Osteocyte (in vitro differentiated cells): ENCODE data around the gene IL13. TPM values are rescaled to one million over a fixed set of nuclear protein-coding genes. Genes with fewer than 3 reads are reported as not detected.

Source experiments
- DNase-seq: peaks from one replicate; pipeline ENCODE4 v3.0.0; 2021; ENCODE audit warnings: mixed read lengths; ENCODE audit not compliant: unreplicated experiment; ENCODE audit errors: extremely low spot score
- H3K27ac Mint-ChIP-seq: one replicate; pipeline ENCODE4 v1.8.0; 2021; ENCODE audit warnings: mild to moderate bottlenecking, mixed read lengths; ENCODE audit not compliant: unreplicated experiment
- H3K27me3 Mint-ChIP-seq: one replicate; pipeline ENCODE4 v1.8.0; 2021; ENCODE audit warnings: mixed read lengths; ENCODE audit not compliant: unreplicated experiment
- H3K36me3 Mint-ChIP-seq: one replicate; pipeline ENCODE4 v1.8.0; 2021; ENCODE audit warnings: mixed read lengths; ENCODE audit not compliant: unreplicated experiment
- H3K4me1 Mint-ChIP-seq: one replicate; pipeline ENCODE4 v1.8.0; 2021; ENCODE audit warnings: mixed read lengths; ENCODE audit not compliant: unreplicated experiment
- H3K4me3 Mint-ChIP-seq: one replicate; pipeline ENCODE4 v1.8.0; 2021; ENCODE audit warnings: mild to moderate bottlenecking, moderate library complexity, mixed read lengths; ENCODE audit not compliant: unreplicated experiment
- H3K9me3 Mint-ChIP-seq: one replicate; pipeline ENCODE4 v1.8.0; 2021; ENCODE audit warnings: mixed read lengths; ENCODE audit not compliant: unreplicated experiment
- total RNA-seq: library from RNA; stranded (reverse); gene quantifications from 2 replicates; pipeline ENCODE4 v1.2.1, GENCODE V29; 2021
- TF ChIP-seq, protein P1 (sequence below): fragments of 200-600 bp; sonication (generic); IDR thresholded peaks from 2 replicates; pipeline ENCODE4 v1.5.0; 2021; ENCODE audit warnings: antibody characterized with exemption, mild to moderate bottlenecking, moderate library complexity

Gene IL13
- total RNA-seq, 1 donor from 2014 or later: not detected

DNA sequence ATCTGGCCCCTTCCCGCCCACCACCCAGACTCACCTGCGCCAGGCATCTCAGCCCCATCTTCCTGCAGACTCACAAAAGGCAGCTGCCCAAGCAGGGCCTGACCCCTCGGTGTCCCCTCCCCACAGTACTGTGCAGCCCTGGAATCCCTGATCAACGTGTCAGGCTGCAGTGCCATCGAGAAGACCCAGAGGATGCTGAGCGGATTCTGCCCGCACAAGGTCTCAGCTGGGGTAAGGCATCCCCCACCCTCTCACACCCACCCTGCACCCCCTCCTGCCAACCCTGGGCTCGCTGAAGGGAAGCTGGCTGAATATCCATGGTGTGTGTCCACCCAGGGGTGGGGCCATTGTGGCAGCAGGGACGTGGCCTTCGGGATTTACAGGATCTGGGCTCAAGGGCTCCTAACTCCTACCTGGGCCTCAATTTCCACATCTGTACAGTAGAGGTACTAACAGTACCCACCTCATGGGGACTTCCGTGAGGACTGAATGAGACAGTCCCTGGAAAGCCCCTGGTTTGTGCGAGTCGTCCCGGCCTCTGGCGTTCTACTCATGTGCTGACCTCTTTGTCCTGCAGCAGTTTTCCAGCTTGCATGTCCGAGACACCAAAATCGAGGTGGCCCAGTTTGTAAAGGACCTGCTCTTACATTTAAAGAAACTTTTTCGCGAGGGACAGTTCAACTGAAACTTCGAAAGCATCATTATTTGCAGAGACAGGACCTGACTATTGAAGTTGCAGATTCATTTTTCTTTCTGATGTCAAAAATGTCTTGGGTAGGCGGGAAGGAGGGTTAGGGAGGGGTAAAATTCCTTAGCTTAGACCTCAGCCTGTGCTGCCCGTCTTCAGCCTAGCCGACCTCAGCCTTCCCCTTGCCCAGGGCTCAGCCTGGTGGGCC lies 1.9 kb downstream of the IL13 start:
- no peak overlapping the region for H3K27ac Mint-ChIP-seq
- TF ChIP-seq, protein P1, sequence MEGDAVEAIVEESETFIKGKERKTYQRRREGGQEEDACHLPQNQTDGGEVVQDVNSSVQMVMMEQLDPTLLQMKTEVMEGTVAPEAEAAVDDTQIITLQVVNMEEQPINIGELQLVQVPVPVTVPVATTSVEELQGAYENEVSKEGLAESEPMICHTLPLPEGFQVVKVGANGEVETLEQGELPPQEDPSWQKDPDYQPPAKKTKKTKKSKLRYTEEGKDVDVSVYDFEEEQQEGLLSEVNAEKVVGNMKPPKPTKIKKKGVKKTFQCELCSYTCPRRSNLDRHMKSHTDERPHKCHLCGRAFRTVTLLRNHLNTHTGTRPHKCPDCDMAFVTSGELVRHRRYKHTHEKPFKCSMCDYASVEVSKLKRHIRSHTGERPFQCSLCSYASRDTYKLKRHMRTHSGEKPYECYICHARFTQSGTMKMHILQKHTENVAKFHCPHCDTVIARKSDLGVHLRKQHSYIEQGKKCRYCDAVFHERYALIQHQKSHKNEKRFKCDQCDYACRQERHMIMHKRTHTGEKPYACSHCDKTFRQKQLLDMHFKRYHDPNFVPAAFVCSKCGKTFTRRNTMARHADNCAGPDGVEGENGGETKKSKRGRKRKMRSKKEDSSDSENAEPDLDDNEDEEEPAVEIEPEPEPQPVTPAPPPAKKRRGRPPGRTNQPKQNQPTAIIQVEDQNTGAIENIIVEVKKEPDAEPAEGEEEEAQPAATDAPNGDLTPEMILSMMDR: no peak
- peaks cover 7% of the 10 kb centered on the region for H3K4me1 Mint-ChIP-seq
- peaks cover 2% of the 10 kb centered on the region for H3K27me3 Mint-ChIP-seq
- no peak for DNase-seq
- H3K9me3 Mint-ChIP-seq: no peaks in the 10 kb centered on the region
- no peak overlapping the region for H3K4me3 Mint-ChIP-seq
- no peaks in the 10 kb centered on the region for H3K36me3 Mint-ChIP-seq

DNA sequence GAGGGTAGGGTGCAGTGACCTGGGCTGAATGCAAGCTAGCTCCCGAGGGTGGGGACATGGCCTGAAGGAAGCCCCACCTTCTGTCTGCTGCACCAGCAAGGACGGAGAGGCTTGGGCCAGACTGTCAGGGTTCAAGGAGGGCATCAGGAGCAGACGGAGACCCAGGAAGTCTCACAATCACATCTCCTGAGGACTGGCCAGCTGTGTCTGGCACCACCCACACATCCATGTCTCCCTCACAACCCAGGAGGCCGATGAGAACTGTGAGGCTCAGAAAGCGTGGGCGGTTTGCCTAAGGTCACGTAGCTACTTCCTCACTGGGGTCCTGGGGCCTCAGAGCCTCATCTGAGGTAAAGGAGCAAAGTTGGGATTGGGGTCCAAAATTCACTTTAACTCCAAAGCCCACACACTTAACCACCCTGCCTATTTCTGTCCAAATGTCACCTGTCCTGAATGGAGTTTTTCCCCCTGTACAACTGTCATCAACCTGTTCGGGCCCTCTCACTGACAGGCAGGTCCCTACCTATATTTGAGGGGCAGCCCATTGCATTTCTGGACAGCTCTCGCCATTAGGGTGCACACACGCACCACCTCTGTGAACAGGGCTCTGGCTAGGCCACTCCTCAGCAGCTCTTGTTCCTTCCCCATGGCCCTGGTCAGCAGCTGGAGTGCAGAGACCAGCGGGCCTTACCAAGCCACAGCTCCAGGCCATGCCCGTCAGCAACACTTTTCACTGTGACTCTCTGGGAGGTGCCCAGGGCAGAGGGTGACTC lies 3.4 kb downstream of the IL13 start:
- H3K27me3 Mint-ChIP-seq: no peaks in the 10 kb centered on the region
- TF ChIP-seq, protein P1: no peak
- no peak overlapping the region for H3K4me3 Mint-ChIP-seq
- H3K4me1 Mint-ChIP-seq: peaks cover 4% of the 10 kb centered on the region
- no peak for DNase-seq
- no peaks in the 10 kb centered on the region for H3K9me3 Mint-ChIP-seq
- H3K36me3 Mint-ChIP-seq: no peaks in the 10 kb centered on the region
- H3K27ac Mint-ChIP-seq: no peak overlapping the region

DNA sequence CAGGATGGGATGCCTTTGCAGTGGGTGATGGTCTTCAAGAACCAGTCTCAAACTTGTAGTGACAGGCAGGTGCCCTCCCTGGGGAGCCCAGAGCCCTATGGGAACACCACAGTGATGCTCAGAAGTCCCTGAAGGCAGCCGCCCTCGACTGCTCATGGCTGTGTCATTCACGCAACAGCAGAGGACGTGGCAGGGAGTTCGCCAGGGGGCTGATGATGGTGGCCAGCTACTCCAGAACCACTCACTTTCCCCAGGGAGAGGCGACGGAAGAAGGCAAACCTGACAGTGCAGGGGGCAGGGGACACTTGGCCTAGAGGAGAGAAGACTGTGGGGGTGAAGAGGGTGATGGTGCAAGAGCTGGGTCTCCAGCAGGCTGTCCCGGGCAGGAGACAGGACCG lies 4.0 kb downstream of the IL13 start:
- no peaks in the 10 kb centered on the region for H3K9me3 Mint-ChIP-seq
- no peaks in the 10 kb centered on the region for H3K36me3 Mint-ChIP-seq
- H3K4me1 Mint-ChIP-seq: peaks cover 4% of the 10 kb centered on the region
- TF ChIP-seq, protein P1: no peak
- H3K4me3 Mint-ChIP-seq: no peak overlapping the region
- DNase-seq: no peak
- H3K27ac Mint-ChIP-seq: no peak overlapping the region
- no peaks in the 10 kb centered on the region for H3K27me3 Mint-ChIP-seq

DNA sequence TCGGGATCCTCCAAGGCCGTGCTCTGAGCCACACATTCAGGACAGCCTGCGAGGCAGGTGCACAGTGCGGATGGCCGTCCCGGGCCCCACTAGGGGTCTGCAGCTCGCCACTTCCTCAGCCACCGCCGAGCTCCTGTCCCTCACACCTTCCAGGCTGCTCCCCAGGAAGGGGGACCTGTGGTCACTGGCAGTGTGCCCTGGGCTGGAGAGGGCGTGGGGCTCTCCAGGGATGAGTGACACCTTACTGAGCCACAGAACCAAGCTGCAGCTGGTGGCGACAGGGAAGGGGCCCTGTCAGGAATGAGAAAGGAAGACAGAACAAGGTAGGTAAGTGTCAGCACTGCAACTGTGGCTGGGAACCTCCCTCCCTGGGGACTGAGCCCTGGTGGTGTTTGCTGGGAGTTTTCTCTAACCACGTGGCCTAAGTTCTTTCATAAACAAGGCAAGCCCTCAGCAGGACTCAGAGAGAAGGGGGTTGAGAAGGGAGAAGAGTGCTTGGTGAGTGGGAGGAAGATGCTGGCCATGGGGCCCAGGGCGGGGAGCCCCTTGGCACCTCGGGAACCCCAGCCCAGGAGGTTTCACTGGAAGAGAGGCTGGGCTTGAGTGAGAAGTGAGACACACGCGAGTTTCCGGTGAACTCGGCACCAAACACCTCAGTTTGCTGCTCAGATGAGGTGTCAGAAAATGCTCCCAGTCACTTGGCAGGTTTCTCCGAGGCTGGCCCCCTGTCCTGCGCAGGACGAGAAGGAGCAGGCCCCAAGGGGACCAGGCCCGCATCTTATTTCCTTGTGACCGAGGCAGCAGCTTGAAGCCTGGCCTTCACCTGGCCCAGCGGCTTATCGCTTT lies 5.2 kb downstream of the IL13 start:
- Mint-ChIP-seq H3K9me3 (no peaks in the 10 kb centered on the region), H3K4me1 (peaks cover 4% of the 10 kb centered on the region), H3K27me3 (no peaks in the 10 kb centered on the region), H3K4me3 (no peak overlapping the region), H3K27ac (no peak overlapping the region), H3K36me3 (no peaks in the 10 kb centered on the region)
- no peak for DNase-seq
- TF ChIP-seq, protein P1: no peak
